ENCODE results near the gene ALX3. TPM values are rescaled to one million over a fixed set of nuclear protein-coding genes. Genes with fewer than 3 reads are reported as not detected.

The ALX3 gene
- total RNA-seq, 1 donor from 2014 or later: not detected

DNA sequence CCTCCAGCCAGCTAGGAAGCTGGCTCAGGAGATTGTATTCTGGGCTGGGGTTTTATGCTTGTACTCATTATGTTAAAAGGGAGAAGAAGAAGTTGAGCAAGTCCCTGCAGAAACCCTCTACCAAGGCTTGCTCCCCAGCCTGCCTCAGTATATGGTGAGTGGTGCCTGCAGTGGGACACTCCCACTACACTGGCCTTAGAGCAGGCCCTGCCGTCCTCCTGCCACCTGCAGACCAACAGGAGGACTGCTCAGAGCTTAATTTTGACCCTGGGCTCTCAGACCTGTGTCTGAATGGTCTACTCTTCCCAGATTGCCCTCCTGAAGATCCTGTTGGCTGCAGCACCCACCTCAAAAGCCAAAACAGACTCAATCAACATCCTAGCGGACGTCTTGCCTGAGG, 23.0 kb downstream of the ALX3 start:
- intact Hi-C loops (cut with micrococcal nuclease): no loop called here
- TF ChIP-seq, protein P1, sequence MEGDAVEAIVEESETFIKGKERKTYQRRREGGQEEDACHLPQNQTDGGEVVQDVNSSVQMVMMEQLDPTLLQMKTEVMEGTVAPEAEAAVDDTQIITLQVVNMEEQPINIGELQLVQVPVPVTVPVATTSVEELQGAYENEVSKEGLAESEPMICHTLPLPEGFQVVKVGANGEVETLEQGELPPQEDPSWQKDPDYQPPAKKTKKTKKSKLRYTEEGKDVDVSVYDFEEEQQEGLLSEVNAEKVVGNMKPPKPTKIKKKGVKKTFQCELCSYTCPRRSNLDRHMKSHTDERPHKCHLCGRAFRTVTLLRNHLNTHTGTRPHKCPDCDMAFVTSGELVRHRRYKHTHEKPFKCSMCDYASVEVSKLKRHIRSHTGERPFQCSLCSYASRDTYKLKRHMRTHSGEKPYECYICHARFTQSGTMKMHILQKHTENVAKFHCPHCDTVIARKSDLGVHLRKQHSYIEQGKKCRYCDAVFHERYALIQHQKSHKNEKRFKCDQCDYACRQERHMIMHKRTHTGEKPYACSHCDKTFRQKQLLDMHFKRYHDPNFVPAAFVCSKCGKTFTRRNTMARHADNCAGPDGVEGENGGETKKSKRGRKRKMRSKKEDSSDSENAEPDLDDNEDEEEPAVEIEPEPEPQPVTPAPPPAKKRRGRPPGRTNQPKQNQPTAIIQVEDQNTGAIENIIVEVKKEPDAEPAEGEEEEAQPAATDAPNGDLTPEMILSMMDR (IDR thresholded peaks at IDR 0.05; ENCODE audit: borderline replicate concordance): no peak
- Histone ChIP-seq H3K27me3 (ENCODE audit: low read depth) (no peaks in the 10 kb centered on the region), H3K4me3 (no peak overlapping the region), H3K4me1 (peaks cover 35% of the 10 kb centered on the region), H3K36me3 (peaks cover 100% of the 10 kb centered on the region), H3K27ac (replicated peaks) (no peak overlapping the region), H3K9me3 (replicated peaks) (no peaks in the 10 kb centered on the region)
- DNase-seq: no peak

- peaks cover 100% of the 10 kb centered on the region for H3K36me3 ChIP-seq
- no peak for DNase-seq
- TF ChIP-seq, protein P1 (IDR thresholded peaks at IDR 0.05; ENCODE audit: borderline replicate concordance): no peak
- intact Hi-C loops (cut with micrococcal nuclease): no loop called here
- no peaks in the 10 kb centered on the region for H3K9me3 ChIP-seq (replicated peaks)
- no peaks in the 10 kb centered on the region for H3K27me3 ChIP-seq (ENCODE audit: low read depth)
- no peak overlapping the region for H3K4me3 ChIP-seq
- no peak overlapping the region for H3K27ac ChIP-seq (replicated peaks)
- no peaks in the 10 kb centered on the region for H3K4me1 ChIP-seq
Observed at GRCh38 chr1:110043016-110043415, 27.5 kb downstream of the ALX3 start.

GRCh38 chr1:110040548-110040947, 29.9 kb downstream of the ALX3 start:
- TF ChIP-seq, protein P1 (IDR thresholded peaks at IDR 0.05; ENCODE audit: borderline replicate concordance): no peak

DNA sequence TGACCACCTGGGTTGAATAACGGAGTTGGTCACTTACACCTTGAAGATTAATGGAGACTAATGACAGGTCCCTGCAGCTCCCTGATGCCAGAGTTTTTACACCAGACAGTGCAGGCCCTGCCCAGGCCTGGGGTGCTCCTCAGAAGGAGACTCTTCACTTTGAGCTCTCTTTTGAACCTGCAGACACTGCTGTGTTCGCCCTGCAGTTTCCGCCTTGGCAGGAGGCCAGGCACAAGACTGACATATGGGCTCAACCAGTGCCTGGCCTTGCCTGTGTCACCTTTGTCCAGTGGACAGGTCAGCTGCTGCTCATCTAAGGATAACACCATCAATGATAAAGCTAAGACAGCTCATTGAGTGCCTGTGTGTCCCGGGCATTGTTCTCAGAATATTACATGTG, 30.8 kb downstream of the ALX3 start:
- no peak overlapping the region for H3K27ac ChIP-seq (replicated peaks)
- no peaks in the 10 kb centered on the region for H3K9me3 ChIP-seq (replicated peaks)
- H3K36me3 ChIP-seq: peaks cover 68% of the 10 kb centered on the region
- DNase-seq: no peak
- peaks cover 22% of the 10 kb centered on the region for H3K4me1 ChIP-seq
- TF ChIP-seq, protein P1 (IDR thresholded peaks at IDR 0.05; ENCODE audit: borderline replicate concordance): no peak
- intact Hi-C loops (cut with micrococcal nuclease): no loop called here
- no peak overlapping the region for H3K4me3 ChIP-seq
- H3K27me3 ChIP-seq (ENCODE audit: low read depth): no peaks in the 10 kb centered on the region

More at GRCh38 chr1:110040548-110040947, 29.9 kb downstream of the ALX3 start:
- Histone ChIP-seq H3K27me3 (ENCODE audit: low read depth) (no peaks in the 10 kb centered on the region), H3K27ac (replicated peaks) (no peak overlapping the region), H3K4me3 (no peak overlapping the region), H3K9me3 (replicated peaks) (no peaks in the 10 kb centered on the region), H3K4me1 (peaks cover 13% of the 10 kb centered on the region), H3K36me3 (peaks cover 78% of the 10 kb centered on the region)
- intact Hi-C loops (cut with micrococcal nuclease): no loop called here
- DNase-seq: no peak

GRCh38 chr1:110038271-110038670, 32.2 kb downstream of the ALX3 start:
- Histone ChIP-seq H3K36me3 (peaks cover 55% of the 10 kb centered on the region), H3K4me3 (no peak overlapping the region)

More at GRCh38 chr1:110038271-110038670, 32.2 kb downstream of the ALX3 start:
- H3K27me3 ChIP-seq (ENCODE audit: low read depth): no peaks in the 10 kb centered on the region
- intact Hi-C loops (cut with micrococcal nuclease): no loop called here
- DNase-seq: no peak
- no peaks in the 10 kb centered on the region for H3K9me3 ChIP-seq (replicated peaks)
- no peak overlapping the region for H3K27ac ChIP-seq (replicated peaks)
- peaks cover 28% of the 10 kb centered on the region for H3K4me1 ChIP-seq
- TF ChIP-seq, protein P1 (IDR thresholded peaks at IDR 0.05; ENCODE audit: borderline replicate concordance): no peak
